Lung (tissue), 12 donors: ENCODE results near the gene MS4A7. TPM values are rescaled to one million over a fixed set of nuclear protein-coding genes. Genes with fewer than 3 reads are reported as not detected.

ENCODE experiments used
- ATAC-seq: fragments of 200-7000 bp; cut with Tn5 transposase; one replicate; pipeline ENCODE4 v1.9.1; 2020; ENCODE audit warnings: moderate number of reproducible peaks; ENCODE audit not compliant: insufficient read depth, low FRiP score
- DNase-seq, 3 donors: peaks; one replicate each; pipeline ENCODE4 v3.0.0-alpha.2; 2013 to 2017
- H3K27ac ChIP-seq, 2 donors: one replicate each; pipeline ENCODE4 v1.5.1; 2013; ENCODE audit warnings: mild to moderate bottlenecking in 2 of 2, moderate library complexity in 2 of 2, control low read depth in 1 of 2, inconsistent platforms in 1 of 2, low read depth in 1 of 2, low read length in 1 of 2
- H3K27me3 ChIP-seq, 3 donors: one replicate each; pipeline ENCODE4 v1.5.1; 2013; ENCODE audit warnings: low read length in 2 of 3; ENCODE audit not compliant: control insufficient read depth in 3 of 3, insufficient read depth in 3 of 3
- H3K36me3 ChIP-seq, 4 donors: one replicate each; pipeline ENCODE4 v1.5.1; 2013; ENCODE audit warnings: low read length in 4 of 4, mild to moderate bottlenecking in 1 of 4, moderate library complexity in 1 of 4; ENCODE audit not compliant: control insufficient read depth in 4 of 4, insufficient read depth in 4 of 4
- H3K4me1 ChIP-seq, 5 donors: one replicate each; pipeline ENCODE4 v1.5.1; 2013; ENCODE audit warnings: low read length in 5 of 5, mild to moderate bottlenecking in 2 of 5, moderate library complexity in 1 of 5; ENCODE audit not compliant: control insufficient read depth in 5 of 5, insufficient read depth in 5 of 5
- H3K4me3 ChIP-seq: one replicate; pipeline ENCODE4 v1.5.1; 2013; ENCODE audit warnings: mild to moderate bottlenecking, control low read depth, moderate library complexity
- H3K9ac ChIP-seq, 2 donors: one replicate each; pipeline ENCODE4 v1.5.1; 2013; ENCODE audit warnings: low read length in 2 of 2, control low read depth in 1 of 2; ENCODE audit not compliant: insufficient read depth in 1 of 2
- H3K9me3 ChIP-seq, 4 donors: one replicate each; pipeline ENCODE4 v1.5.1; 2013; ENCODE audit warnings: low read length in 3 of 4, mild to moderate bottlenecking in 1 of 4, moderate library complexity in 1 of 4; ENCODE audit not compliant: control insufficient read depth in 4 of 4, insufficient read depth in 3 of 4
- WGBS, 2 donors: extraction: QIAGEN DNeasy Blood & Tissue Kit; methylation state at CpG; one replicate each; pipeline ENCODE4 v1.1.7; 2013; 5-methylcytosine and 5-hydroxymethylcytosine counted together
- polyA plus RNA-seq, 2 donors: library from polyadenylated mRNA; stranded (reverse); fragments of 200-250 nt; gene quantifications; one replicate each; pipeline ENCODE4 v1.2.1, GENCODE V29; 2013
- total RNA-seq, 2 donors: library from RNA; depleted of rRNA in 1 of 2; stranded (reverse); fragments of >200 nt in 1 of 2; gene quantifications; one replicate each; pipeline ENCODE4 v1.2.1, GENCODE V29; 2014 to 2021
- TF ChIP-seq, protein P1 (sequence below): IDR thresholded peaks from 2 replicates; pipeline ENCODE4 v1.5.1; 2012; ENCODE audit warnings: mild to moderate bottlenecking; ENCODE audit errors: control extremely low read depth, extremely low read depth
- donor health status: control.
- donor health status: control.
- donor health status: Bipolar disorder and iron deficiency.
- donor health status: healthy.
- donor health status: DM: yes; HTN: yes; CAD: no.

MS4A7 gene
- total and polyA plus RNA-seq, 4 donors, result 27.7 to 111 (median 48.6) TPM

DNA sequence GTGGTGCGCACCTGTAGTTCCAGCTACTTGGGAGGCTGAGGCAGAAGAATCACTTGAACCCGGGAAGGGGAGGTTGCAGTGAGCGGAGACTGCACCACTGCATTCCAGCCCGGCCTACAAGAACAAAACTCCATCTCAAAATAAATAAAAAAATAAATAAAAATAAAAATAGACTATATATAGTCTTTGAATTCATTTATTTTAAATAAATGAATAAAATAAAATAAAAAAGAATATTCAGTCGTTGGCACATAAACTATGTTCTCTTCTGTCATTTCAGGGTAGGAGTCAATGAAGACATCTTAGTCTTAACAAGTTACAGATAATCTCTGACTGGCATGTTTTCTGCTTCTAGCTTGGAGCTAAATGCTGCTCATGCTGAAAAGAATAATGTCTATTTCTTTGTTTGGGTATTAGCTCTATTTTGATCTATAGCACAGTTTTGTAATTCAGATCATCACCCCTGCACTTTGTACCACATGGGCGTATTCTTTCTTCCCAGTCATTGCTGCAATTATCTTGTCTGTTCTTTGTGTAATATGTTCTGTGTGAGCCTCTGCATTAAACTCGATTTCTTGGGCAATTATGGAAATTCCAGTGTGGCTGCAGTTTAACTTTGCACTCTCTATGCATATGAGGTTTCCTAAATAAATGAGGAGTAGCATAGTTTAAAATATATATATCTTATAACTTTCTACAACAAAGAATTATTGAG, 16.5 kb downstream of the MS4A7 start:
- Histone ChIP-seq H3K27me3 (no peaks in the 10 kb centered on the region), H3K4me1 (no peaks in the 10 kb centered on the region), H3K27ac (no peak overlapping the region), H3K36me3 (no peaks in the 10 kb centered on the region), H3K4me3 (no peak overlapping the region), H3K9me3 (no peaks in the 10 kb centered on the region), H3K9ac (no peak overlapping the region)
- DNase-seq (no peak), ATAC-seq (no peak)
- 72 to 88% methylated on average over 7 of the region's 7 CpGs for WGBS, 2 donors
- TF ChIP-seq, protein P1, sequence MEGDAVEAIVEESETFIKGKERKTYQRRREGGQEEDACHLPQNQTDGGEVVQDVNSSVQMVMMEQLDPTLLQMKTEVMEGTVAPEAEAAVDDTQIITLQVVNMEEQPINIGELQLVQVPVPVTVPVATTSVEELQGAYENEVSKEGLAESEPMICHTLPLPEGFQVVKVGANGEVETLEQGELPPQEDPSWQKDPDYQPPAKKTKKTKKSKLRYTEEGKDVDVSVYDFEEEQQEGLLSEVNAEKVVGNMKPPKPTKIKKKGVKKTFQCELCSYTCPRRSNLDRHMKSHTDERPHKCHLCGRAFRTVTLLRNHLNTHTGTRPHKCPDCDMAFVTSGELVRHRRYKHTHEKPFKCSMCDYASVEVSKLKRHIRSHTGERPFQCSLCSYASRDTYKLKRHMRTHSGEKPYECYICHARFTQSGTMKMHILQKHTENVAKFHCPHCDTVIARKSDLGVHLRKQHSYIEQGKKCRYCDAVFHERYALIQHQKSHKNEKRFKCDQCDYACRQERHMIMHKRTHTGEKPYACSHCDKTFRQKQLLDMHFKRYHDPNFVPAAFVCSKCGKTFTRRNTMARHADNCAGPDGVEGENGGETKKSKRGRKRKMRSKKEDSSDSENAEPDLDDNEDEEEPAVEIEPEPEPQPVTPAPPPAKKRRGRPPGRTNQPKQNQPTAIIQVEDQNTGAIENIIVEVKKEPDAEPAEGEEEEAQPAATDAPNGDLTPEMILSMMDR, result no peak

DNA sequence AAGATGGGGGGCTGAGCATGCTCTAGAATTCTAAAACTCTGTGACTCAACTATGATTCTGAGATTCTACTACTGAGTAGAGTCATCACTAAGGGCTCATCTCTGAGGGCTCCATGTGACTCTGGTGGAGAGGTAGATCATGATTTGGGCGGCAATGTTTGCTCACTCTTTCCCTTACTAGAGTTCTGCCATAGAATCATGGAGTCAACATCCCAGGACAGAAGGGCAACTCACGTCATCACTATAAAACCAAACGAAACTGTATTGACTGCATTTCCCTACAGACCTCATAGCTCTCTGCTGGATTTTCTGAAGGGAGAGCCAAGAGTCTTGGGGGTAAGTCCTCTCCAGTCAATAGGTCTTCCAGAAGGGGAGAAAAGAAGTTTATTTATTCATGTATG, 18.1 kb downstream of the MS4A7 start, which contains the start of gene MS4A14:
MS4A14 (plus strand) TSS at position 78 of the 400 bp plus-strand sequence; CDS start at position 198, 120 bp downstream.
- Histone ChIP-seq H3K27ac (peak within 1 kb of the TSS in 1 of 2 donors; percentile 24), H3K36me3 (no peaks in the 10 kb centered on the region), H3K4me1 (no peaks in the 10 kb centered on the region), H3K27me3 (no peaks in the 10 kb centered on the region), H3K4me3 (no peak within 1 kb of the TSS), H3K9me3 (no peaks in the 10 kb centered on the region), H3K9ac (no peak within 1 kb of the TSS)
- TF ChIP-seq, protein P1, result no peak
- 73 to 79% methylated on average over 3 of the region's 3 CpGs for WGBS, 2 donors
- DNase-seq (no peak), ATAC-seq (no peak)

DNA sequence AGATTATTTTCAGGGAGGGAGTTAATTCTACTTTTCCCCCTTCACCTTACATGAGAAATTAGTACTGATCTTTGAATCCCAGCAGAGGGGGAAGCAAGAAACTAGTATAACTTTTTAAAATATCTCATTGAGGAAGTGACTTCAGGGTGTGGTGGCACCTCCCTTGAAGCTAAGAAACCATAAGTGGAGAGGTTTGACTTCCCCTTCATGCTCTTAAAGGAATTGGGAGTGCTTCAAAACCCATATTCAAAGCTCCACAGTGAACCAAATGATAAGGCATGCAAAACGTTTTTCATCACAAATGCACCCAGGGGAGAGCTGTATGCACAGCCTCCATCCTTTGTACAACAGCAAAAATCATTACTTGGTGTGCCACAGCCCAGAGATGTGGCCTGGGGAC, 18.5 kb downstream of the MS4A7 start:
- H3K4me3 ChIP-seq, result no peak overlapping the region
- TF ChIP-seq, protein P1, result no peak
- no peak overlapping the region for H3K9ac ChIP-seq
- H3K36me3 ChIP-seq, result no peaks in the 10 kb centered on the region
- H3K27me3 ChIP-seq, result no peaks in the 10 kb centered on the region
- peak overlapping the region in 1 of 2 donors; percentile 24 for H3K27ac ChIP-seq
- ATAC-seq (no peak), DNase-seq (no peak)
- H3K4me1 ChIP-seq, result no peaks in the 10 kb centered on the region
- H3K9me3 ChIP-seq, result no peaks in the 10 kb centered on the region
- 8 to 9% methylated on average over 1 of the region's 1 CpG for WGBS, 2 donors
